B cell (primary cell): Measurements from ENCODE around the gene C12orf75.

ENCODE experiments used
- EZH2 ChIP-seq: IDR thresholded peaks from 2 replicates; pipeline ENCODE4 v1.6.1; 2012; ENCODE audit warnings: borderline replicate concordance, low read depth, mild to moderate bottlenecking, moderate library complexity, low read length; ENCODE audit not compliant: insufficient read depth, poor library complexity, severe bottlenecking
- TF ChIP-seq, protein P1 (sequence below): fragments of 200-600 bp; IDR thresholded peaks from one replicate; pipeline ENCODE4 v1.8.0; 2022; ENCODE audit warnings: antibody characterized with exemption, mild to moderate bottlenecking

- TF ChIP-seq, protein P1, sequence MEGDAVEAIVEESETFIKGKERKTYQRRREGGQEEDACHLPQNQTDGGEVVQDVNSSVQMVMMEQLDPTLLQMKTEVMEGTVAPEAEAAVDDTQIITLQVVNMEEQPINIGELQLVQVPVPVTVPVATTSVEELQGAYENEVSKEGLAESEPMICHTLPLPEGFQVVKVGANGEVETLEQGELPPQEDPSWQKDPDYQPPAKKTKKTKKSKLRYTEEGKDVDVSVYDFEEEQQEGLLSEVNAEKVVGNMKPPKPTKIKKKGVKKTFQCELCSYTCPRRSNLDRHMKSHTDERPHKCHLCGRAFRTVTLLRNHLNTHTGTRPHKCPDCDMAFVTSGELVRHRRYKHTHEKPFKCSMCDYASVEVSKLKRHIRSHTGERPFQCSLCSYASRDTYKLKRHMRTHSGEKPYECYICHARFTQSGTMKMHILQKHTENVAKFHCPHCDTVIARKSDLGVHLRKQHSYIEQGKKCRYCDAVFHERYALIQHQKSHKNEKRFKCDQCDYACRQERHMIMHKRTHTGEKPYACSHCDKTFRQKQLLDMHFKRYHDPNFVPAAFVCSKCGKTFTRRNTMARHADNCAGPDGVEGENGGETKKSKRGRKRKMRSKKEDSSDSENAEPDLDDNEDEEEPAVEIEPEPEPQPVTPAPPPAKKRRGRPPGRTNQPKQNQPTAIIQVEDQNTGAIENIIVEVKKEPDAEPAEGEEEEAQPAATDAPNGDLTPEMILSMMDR = no peak
- no peak for TF ChIP-seq EZH2
Measured at GRCh38 chr12:105377077-105377476, 46.6 kb downstream of the C12orf75 start.
